Epidermal melanocyte (primary cell): ENCODE measurements around the gene WNT7A.

Experiments used
- DNase-seq: peaks from one replicate; pipeline ENCODE4 v3.0.0; 2011; ENCODE audit warnings: low spot score; ENCODE audit not compliant: insufficient read length

WNT7A gene

GRCh38 chr3:13829311-13829710 is 50.6 kb downstream of the WNT7A start:
- DNase-seq, result no peak

- no peak for DNase-seq
These were observed 51.2 kb downstream of the WNT7A start for GRCh38 chr3:13828501-13829265.

- no peak for DNase-seq
These were observed 52.2 kb downstream of the WNT7A start for GRCh38 chr3:13827699-13828098.

- no peak for DNase-seq
These were observed 52.6 kb downstream of the WNT7A start for GRCh38 chr3:13827256-13827655.

GRCh38 chr3:13826672-13827071 is 53.2 kb downstream of the WNT7A start:
- no peak for DNase-seq

- no peak for DNase-seq
These were observed 54.0 kb downstream of the WNT7A start for GRCh38 chr3:13825821-13826220.

- no peak for DNase-seq
These were observed 54.6 kb downstream of the WNT7A start for GRCh38 chr3:13825311-13825579.

- no peak for DNase-seq
These were observed 55.2 kb downstream of the WNT7A start for GRCh38 chr3:13824521-13825310.

- no peak for DNase-seq
These were observed 56.2 kb downstream of the WNT7A start for GRCh38 chr3:13823692-13824091.

- no peak for DNase-seq
These were observed 56.8 kb downstream of the WNT7A start for GRCh38 chr3:13822871-13823585.

- DNase-seq, result no peak
These were observed 57.8 kb downstream of the WNT7A start for GRCh38 chr3:13822042-13822441.

- no peak for DNase-seq
These were observed 58.7 kb downstream of the WNT7A start for GRCh38 chr3:13821126-13821525.

- no peak for DNase-seq
These were observed 61.0 kb downstream of the WNT7A start for GRCh38 chr3:13818919-13819318.

GRCh38 chr3:13815088-13815683 is 64.7 kb downstream of the WNT7A start:
- DNase-seq, result no peak

GRCh38 chr3:13812034-13812471 is 67.8 kb downstream of the WNT7A start:
- DNase-seq, result no peak

- DNase-seq, result no peak
These were observed 68.3 kb downstream of the WNT7A start for GRCh38 chr3:13811614-13812013.

GRCh38 chr3:13808550-13808949 is 71.3 kb downstream of the WNT7A start:
- no peak for DNase-seq

- no peak for DNase-seq
These were observed 78.3 kb downstream of the WNT7A start for GRCh38 chr3:13801361-13802204.

- DNase-seq, result no peak
These were observed 79.8 kb downstream of the WNT7A start for GRCh38 chr3:13800064-13800463.

- no peak for DNase-seq
These were observed 81.5 kb downstream of the WNT7A start for GRCh38 chr3:13798401-13798800.
